Pancreas (tissue), 10 donors: ENCODE results near the gene DNAJC2. TPM values are rescaled to one million over a fixed set of nuclear protein-coding genes. Genes with fewer than 3 reads are reported as not detected.

Experiments used
- ATAC-seq, 4 donors: fragments of 200-7000 bp; cut with Tn5 transposase; one replicate each; pipeline versions ENCODE4 v1.8.0 to v1.9.1; 2020; ENCODE audit warnings: mild to moderate bottlenecking in 4 of 4, moderate library complexity in 4 of 4
- DNase-seq, 6 donors: peaks; one replicate each; pipeline ENCODE4 v3.0.0-alpha.2; 2020
- FAIRE-seq: peaks from 2 replicates; lab custom pipeline; 2012; peaks lifted over from hg19 to GRCh38; lab: Jason Lieb, UNC
- H3K27ac ChIP-seq, 4 donors: fragments of 200-600 bp; sonication (generic); 1 replicate in 3 of 4; 2 replicates in 1 of 4; pipeline versions ENCODE4 v1.5.0 to v1.8.0; 2020
- H3K27me3 ChIP-seq, 4 donors: fragments of 200-600 bp; one replicate each; pipeline ENCODE4 v1.8.0; 2021
- H3K36me3 ChIP-seq, 3 donors: fragments of 200-600 bp; sonication (generic) in 1 of 3; one replicate each; pipeline versions ENCODE4 v1.5.0 to v1.8.0; 2020 to 2021
- H3K4me1 ChIP-seq, 3 donors: fragments of 200-600 bp; one replicate each; pipeline ENCODE4 v1.8.0; 2021
- H3K4me3 ChIP-seq, 4 donors: fragments of 200-600 bp; sonication (generic) in 2 of 4; one replicate each; pipeline versions ENCODE4 v1.5.0 to v1.8.0; 2020 to 2021
- H3K9me3 ChIP-seq, 4 donors: fragments of 200-600 bp; one replicate each; pipeline ENCODE4 v1.8.0; 2021
- WGBS, 2 donors: extraction: QIAGEN DNeasy Blood & Tissue Kit; methylation state at CpG; one replicate each; pipeline ENCODE4 v1.1.7; 2013; 5-methylcytosine and 5-hydroxymethylcytosine counted together
- intact Hi-C, 3 donors: fragments of 100-400 bp; cut with DNase I; formaldehyde crosslinking; loops; one replicate each; pipeline versions ENCODE4 v1.11.1 to v1.14.2; 2022
- polyA plus RNA-seq, 2 donors: library from polyadenylated mRNA; stranded (reverse); fragments of 200-250 nt; gene quantifications; one replicate each; pipeline ENCODE4 v1.2.3, GENCODE V29; 2013
- total RNA-seq, 6 donors: library from RNA; stranded (reverse); fragmentation: NEBNext Ultra II Directional in 4 of 6; extraction: Animal tissue kit (Norgen Biotek cat#: 25700) in 4 of 6; gene quantifications; one replicate each; pipeline versions ENCODE4 v1.2.1 to v1.2.4, GENCODE V29; 2021 to 2023
- TF ChIP-seq, protein P1 (sequence below), 4 donors: fragments of 200-600 bp; sonication (generic) in 3 of 4; IDR thresholded peaks; one replicate each; pipeline versions ENCODE4 v1.5.0 to v1.8.0; 2021; ENCODE audit warnings: antibody characterized with exemption in 4 of 4
- donor health status: healthy with polysubstance abuse.
- donor health status: DM: no; HTN: no; CAD: no; lungs with moderate emphysema.
- donor health status: DM: no; HTN: no; CAD: no.
- donor health status: control.
- donor health status: control.
- donor health status: Bipolar disorder and iron deficiency.
- donor health status: DM: yes; HTN: yes; CAD: no.
- donor health status: DM: no; HTN: no; CAD: no.
- donor health status: DM: no; HTN: no; CAD: no.
- donor health status: DM: yes; HTN: yes; CAD: no.

Gene DNAJC2
- total and polyA plus RNA-seq, 8 donors, result 8.1 to 24.4 (median 11.5) TPM

DNA sequence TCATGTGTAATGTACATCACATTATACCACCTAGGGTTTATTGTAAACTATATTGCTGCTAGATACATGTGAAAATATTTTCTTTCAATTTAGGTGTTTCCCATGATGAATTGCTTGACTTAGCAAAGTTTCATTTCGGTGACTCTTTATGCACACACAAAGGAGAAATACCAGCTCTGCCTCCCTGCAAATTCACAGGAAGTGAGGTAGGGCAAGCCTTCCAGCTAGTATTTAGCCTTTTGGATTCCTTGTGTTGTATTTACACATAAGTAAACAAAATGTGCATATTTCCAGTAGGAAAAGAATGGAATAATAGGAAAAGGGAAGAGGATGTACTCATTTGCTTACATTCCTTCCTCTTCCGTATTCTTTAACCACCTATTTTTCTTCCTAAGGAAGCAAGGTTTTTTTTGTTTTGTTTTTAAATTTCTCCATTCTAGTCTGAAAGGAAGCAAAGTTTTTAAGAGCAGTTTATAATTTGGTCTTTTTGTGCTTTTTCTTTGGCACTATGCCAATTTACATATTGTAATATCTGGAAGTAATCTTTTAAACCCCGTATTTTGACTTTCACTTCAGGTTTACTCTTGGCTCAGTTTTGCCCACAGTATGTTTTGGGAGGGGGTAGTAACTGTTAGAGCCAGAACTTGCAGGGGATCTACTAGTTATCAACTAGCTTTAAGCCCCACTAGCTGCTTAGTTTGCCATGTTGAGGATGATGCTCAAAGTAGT, 36.9 kb downstream of the DNAJC2 start:
- Histone ChIP-seq H3K36me3 (peaks cover 3 to 60% (median 39%) of the 10 kb centered on the region in 3 donors), H3K4me1 (peaks cover 0 to 6% (median 0%) of the 10 kb centered on the region in 3 donors), H3K9me3 (no peaks in the 10 kb centered on the region), H3K27me3 (no peaks in the 10 kb centered on the region), H3K27ac (no peak overlapping the region), H3K4me3 (no peak overlapping the region)
- intact Hi-C loops, result no loop called here
- WGBS, 2 donors, result 62 to 63% methylated on average over 3 of the region's 3 CpGs
- TF ChIP-seq, protein P1, sequence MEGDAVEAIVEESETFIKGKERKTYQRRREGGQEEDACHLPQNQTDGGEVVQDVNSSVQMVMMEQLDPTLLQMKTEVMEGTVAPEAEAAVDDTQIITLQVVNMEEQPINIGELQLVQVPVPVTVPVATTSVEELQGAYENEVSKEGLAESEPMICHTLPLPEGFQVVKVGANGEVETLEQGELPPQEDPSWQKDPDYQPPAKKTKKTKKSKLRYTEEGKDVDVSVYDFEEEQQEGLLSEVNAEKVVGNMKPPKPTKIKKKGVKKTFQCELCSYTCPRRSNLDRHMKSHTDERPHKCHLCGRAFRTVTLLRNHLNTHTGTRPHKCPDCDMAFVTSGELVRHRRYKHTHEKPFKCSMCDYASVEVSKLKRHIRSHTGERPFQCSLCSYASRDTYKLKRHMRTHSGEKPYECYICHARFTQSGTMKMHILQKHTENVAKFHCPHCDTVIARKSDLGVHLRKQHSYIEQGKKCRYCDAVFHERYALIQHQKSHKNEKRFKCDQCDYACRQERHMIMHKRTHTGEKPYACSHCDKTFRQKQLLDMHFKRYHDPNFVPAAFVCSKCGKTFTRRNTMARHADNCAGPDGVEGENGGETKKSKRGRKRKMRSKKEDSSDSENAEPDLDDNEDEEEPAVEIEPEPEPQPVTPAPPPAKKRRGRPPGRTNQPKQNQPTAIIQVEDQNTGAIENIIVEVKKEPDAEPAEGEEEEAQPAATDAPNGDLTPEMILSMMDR (IDR thresholded peaks at IDR 0.05), result no peak
- ATAC-seq (no peak), DNase-seq (no peak), FAIRE-seq (no peak)

GRCh38 chr7:103301441-103301840, 43.1 kb downstream of the DNAJC2 start:
- no peak for ATAC-seq
- Histone ChIP-seq H3K36me3 (peaks cover 0 to 37% (median 25%) of the 10 kb centered on the region in 3 donors), H3K4me3 (no peak overlapping the region), H3K27me3 (no peaks in the 10 kb centered on the region), H3K9me3 (no peaks in the 10 kb centered on the region), H3K27ac (no peak overlapping the region), H3K4me1 (peaks cover 8 to 16% (median 13%) of the 10 kb centered on the region in 3 donors)
- DNase-seq, result no peak
- TF ChIP-seq, protein P1 (IDR thresholded peaks at IDR 0.05), result no peak
- WGBS, 2 donors, result 59 to 77% methylated on average over 2 of the region's 2 CpGs
- intact Hi-C loops, result no loop called here
- FAIRE-seq, result no peak

DNA sequence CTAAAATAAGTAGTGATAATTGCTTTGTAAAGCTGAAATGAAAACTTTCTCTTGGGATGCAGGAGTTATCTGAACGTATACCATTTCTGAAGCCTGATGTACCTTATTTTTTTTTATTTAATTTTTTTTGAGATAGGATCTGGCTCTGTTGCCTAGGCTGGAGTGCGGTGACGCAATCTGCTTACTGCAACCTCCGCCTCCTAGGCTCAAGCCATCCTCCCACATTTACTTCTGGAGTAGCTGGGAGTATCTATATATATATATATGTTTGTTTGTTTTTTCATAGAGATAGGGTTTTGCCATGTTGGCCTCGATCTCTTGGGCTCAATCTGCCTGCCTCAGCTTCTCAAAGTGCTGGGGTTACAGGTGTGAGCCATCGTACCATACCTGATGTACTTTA, 44.9 kb downstream of the DNAJC2 start:
- FAIRE-seq, result no peak
- no peak overlapping the region for H3K4me3 ChIP-seq
- 77 to 84% methylated on average over 6 of the region's 6 CpGs for WGBS, 2 donors
- no peak overlapping the region for H3K27ac ChIP-seq
- H3K9me3 ChIP-seq, result no peaks in the 10 kb centered on the region
- H3K4me1 ChIP-seq, result peaks cover 8 to 16% (median 13%) of the 10 kb centered on the region in 3 donors
- H3K27me3 ChIP-seq, result no peaks in the 10 kb centered on the region
- no peak for ATAC-seq
- TF ChIP-seq, protein P1 (IDR thresholded peaks at IDR 0.05), result no peak
- DNase-seq, result no peak
- peaks cover 0 to 35% (median 20%) of the 10 kb centered on the region in 3 donors for H3K36me3 ChIP-seq
- intact Hi-C loops, result no loop called here

DNA sequence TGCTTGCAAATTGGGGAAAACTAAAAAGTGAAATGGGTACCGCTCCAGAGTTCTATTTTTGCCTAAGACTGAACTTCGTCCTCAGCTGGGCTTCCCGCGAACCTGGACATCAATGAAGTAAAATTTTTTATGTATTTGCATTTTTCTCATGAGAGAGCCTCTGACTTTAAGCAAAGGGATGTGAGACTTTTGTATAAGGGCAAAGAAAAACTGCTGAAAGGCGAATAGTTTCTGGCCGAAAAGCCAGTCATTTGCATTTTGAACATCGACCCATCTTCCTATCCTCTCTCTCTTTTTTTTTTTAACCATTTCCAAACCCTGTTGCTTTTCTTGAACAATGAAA, 46.8 kb downstream of the DNAJC2 start:
- DNase-seq (no peak), ATAC-seq (no peak), FAIRE-seq (no peak)
- Histone ChIP-seq H3K36me3 (peaks cover 0 to 19% (median 11%) of the 10 kb centered on the region in 3 donors), H3K27me3 (no peaks in the 10 kb centered on the region), H3K4me1 (peaks cover 8 to 16% (median 13%) of the 10 kb centered on the region in 3 donors), H3K4me3 (peak overlapping the region; percentile 68 to 88 (median 76)), H3K9me3 (no peaks in the 10 kb centered on the region), H3K27ac (peak overlapping the region; percentile 56 to 81 (median 64))
- WGBS, 2 donors, result 1% methylated on average over 7 of the region's 7 CpGs
- TF ChIP-seq, protein P1 (IDR thresholded peaks at IDR 0.05), result no peak
- intact Hi-C loops, result no loop called here
